ENCODE measurements around the gene EPHA4. TPM values are rescaled to one million over a fixed set of nuclear protein-coding genes. Genes with fewer than 3 reads are reported as not detected.

The EPHA4 gene
- polyA plus RNA-seq, 1 donor (not counting 4 experiments of a cell fraction or from before 2014, with no cell fraction given): 9.0 TPM

DNA sequence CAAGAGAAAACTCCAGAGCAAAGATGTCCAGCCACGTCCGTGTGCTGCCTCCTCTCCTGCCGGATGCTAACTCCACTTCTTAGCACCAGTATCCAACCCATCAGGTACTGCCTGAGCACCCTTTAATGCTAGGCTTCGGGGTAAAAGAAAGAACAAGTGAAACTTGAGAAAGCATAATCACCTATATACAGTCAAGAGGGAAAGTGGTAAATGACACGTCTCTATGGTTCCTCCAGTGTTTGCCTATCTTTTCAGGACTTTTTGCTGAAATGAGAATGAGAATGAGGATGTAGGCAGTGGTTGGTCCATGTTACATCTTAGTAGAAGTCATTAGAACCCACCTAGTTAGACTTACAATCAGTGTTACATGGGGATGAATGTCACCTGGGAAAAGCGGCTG is 47.9 kb downstream of the EPHA4 start:
- Histone ChIP-seq H3K27ac (ENCODE audit: control insufficient read depth, insufficient read depth, low read length) (no peak overlapping the region), H3K4me2 (ENCODE audit: control insufficient read depth, extremely low read depth, insufficient read depth, low read depth, low read length) (no peak overlapping the region), H2AFZ (ENCODE audit: control insufficient read depth, low read length) (no peak overlapping the region), H3K9ac (ENCODE audit: control insufficient read depth, extremely low read depth, insufficient read depth, low read length) (no peak overlapping the region), H4K20me1 (ENCODE audit: control insufficient read depth, extremely low read depth, insufficient read depth, low read length) (no peaks in the 10 kb centered on the region), H3K4me3 (ENCODE audit: control insufficient read depth in 2 of 3, extremely low read depth in 1 of 3, insufficient read depth in 2 of 3, low read depth in 1 of 3, low read length in 3 of 3) (no peak overlapping the region), H3K36me3 (ENCODE audit: control insufficient read depth in 2 of 2, extremely low read depth in 1 of 2, insufficient read depth in 2 of 2, low read length in 2 of 2) (no peaks in the 10 kb centered on the region), H3K27me3 (ENCODE audit: control insufficient read depth, extremely low read depth, insufficient read depth, low read length) (no peaks in the 10 kb centered on the region), H3K79me2 (ENCODE audit: control insufficient read depth, insufficient read depth, low read length) (no peaks in the 10 kb centered on the region), H3K9me1 (ENCODE audit: control insufficient read depth, extremely low read depth, insufficient read depth, low read length) (no peaks in the 10 kb centered on the region), H3K9me3 (ENCODE audit: control insufficient read depth, low read depth, low read length) (no peaks in the 10 kb centered on the region), H3K4me1 (ENCODE audit: control insufficient read depth, extremely low read depth, insufficient read depth, low read length) (peaks cover 6% of the 10 kb centered on the region)
- dilution Hi-C loops (cut with MboI; ENCODE audit: extremely low pct_ligation_motif_present, low sequenced_read_pairs): no loop called here
- DNase-seq (ENCODE audit: low read depth, low spot score) (no peak), FAIRE-seq (peak; percentile 5)
- TF ChIP-seq, protein P1, sequence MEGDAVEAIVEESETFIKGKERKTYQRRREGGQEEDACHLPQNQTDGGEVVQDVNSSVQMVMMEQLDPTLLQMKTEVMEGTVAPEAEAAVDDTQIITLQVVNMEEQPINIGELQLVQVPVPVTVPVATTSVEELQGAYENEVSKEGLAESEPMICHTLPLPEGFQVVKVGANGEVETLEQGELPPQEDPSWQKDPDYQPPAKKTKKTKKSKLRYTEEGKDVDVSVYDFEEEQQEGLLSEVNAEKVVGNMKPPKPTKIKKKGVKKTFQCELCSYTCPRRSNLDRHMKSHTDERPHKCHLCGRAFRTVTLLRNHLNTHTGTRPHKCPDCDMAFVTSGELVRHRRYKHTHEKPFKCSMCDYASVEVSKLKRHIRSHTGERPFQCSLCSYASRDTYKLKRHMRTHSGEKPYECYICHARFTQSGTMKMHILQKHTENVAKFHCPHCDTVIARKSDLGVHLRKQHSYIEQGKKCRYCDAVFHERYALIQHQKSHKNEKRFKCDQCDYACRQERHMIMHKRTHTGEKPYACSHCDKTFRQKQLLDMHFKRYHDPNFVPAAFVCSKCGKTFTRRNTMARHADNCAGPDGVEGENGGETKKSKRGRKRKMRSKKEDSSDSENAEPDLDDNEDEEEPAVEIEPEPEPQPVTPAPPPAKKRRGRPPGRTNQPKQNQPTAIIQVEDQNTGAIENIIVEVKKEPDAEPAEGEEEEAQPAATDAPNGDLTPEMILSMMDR (optimal IDR thresholded peaks at IDR 0.05 in 1 of 3, IDR thresholded peaks at IDR 0.05 in 1 of 3, conservative IDR thresholded peaks at IDR 0.05 in 1 of 3; ENCODE audit: extremely low read depth in 1 of 3, insufficient read depth in 2 of 3, low read length in 3 of 3): no peak
- TF ChIP-seq EZH2 (IDR thresholded peaks at IDR 0.05; ENCODE audit: low read length): no peak

DNA sequence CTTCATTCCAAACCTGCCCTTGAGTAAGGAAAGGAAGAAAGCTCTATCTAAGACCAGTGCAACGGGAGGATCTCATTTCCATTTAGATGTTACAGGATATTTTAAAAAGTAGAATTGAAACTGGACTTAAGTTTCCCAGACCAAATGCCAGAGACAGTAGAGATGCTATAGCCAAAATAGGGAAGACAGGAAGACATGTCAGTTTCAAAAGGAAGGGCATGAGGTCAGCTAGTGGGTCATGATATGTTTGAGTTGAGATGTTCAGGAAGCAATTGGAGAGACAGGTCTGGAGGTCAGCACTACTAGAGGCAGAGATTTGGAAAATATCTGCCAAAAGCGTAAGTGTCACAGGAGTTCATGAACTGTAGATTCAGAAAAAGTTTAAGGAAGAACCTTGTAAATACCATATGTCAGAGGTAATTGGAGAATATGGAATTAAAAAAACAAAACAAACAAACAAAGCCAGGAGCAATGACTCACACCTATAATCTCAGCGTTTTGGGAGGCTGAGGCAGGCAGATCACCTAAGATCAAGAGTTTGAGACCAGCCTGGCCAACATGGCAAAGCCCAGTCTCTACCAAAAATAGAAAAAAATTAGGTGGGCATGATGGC is 50.8 kb downstream of the EPHA4 start:
- FAIRE-seq: no peak
- Histone ChIP-seq H3K4me1 (ENCODE audit: control insufficient read depth, extremely low read depth, insufficient read depth, low read length) (peaks cover 18% of the 10 kb centered on the region), H3K27ac (ENCODE audit: control insufficient read depth, insufficient read depth, low read length) (no peak overlapping the region), H3K9ac (ENCODE audit: control insufficient read depth, extremely low read depth, insufficient read depth, low read length) (no peak overlapping the region), H3K4me3 (ENCODE audit: control insufficient read depth in 2 of 3, extremely low read depth in 1 of 3, insufficient read depth in 2 of 3, low read depth in 1 of 3, low read length in 3 of 3) (no peak overlapping the region), H3K9me3 (ENCODE audit: control insufficient read depth, low read depth, low read length) (no peaks in the 10 kb centered on the region), H3K4me2 (ENCODE audit: control insufficient read depth, extremely low read depth, insufficient read depth, low read depth, low read length) (no peak overlapping the region), H3K36me3 (ENCODE audit: control insufficient read depth in 2 of 2, extremely low read depth in 1 of 2, insufficient read depth in 2 of 2, low read length in 2 of 2) (no peaks in the 10 kb centered on the region), H2AFZ (ENCODE audit: control insufficient read depth, low read length) (no peak overlapping the region), H3K9me1 (ENCODE audit: control insufficient read depth, extremely low read depth, insufficient read depth, low read length) (no peaks in the 10 kb centered on the region), H4K20me1 (ENCODE audit: control insufficient read depth, extremely low read depth, insufficient read depth, low read length) (no peaks in the 10 kb centered on the region), H3K79me2 (ENCODE audit: control insufficient read depth, insufficient read depth, low read length) (no peaks in the 10 kb centered on the region), H3K27me3 (ENCODE audit: control insufficient read depth, extremely low read depth, insufficient read depth, low read length) (no peaks in the 10 kb centered on the region)
- no peak for DNase-seq (ENCODE audit: low read depth, low spot score)
- dilution Hi-C loops (cut with MboI; ENCODE audit: extremely low pct_ligation_motif_present, low sequenced_read_pairs): no loop called here
- TF ChIP-seq EZH2 (IDR thresholded peaks at IDR 0.05; ENCODE audit: low read length): no peak
- TF ChIP-seq, protein P1 (optimal IDR thresholded peaks at IDR 0.05 in 1 of 3, IDR thresholded peaks at IDR 0.05 in 1 of 3, conservative IDR thresholded peaks at IDR 0.05 in 1 of 3; ENCODE audit: extremely low read depth in 1 of 3, insufficient read depth in 2 of 3, low read length in 3 of 3): no peak

Measured in keratinocyte (primary cell).